ENCODE results near the gene PFDN1.
"Not testable (repeated sequence)": the region's sequence is repeated elsewhere in the genome, so short reads cannot be mapped to it uniquely, and the experiment has no call there.

Gene PFDN1

DNA sequence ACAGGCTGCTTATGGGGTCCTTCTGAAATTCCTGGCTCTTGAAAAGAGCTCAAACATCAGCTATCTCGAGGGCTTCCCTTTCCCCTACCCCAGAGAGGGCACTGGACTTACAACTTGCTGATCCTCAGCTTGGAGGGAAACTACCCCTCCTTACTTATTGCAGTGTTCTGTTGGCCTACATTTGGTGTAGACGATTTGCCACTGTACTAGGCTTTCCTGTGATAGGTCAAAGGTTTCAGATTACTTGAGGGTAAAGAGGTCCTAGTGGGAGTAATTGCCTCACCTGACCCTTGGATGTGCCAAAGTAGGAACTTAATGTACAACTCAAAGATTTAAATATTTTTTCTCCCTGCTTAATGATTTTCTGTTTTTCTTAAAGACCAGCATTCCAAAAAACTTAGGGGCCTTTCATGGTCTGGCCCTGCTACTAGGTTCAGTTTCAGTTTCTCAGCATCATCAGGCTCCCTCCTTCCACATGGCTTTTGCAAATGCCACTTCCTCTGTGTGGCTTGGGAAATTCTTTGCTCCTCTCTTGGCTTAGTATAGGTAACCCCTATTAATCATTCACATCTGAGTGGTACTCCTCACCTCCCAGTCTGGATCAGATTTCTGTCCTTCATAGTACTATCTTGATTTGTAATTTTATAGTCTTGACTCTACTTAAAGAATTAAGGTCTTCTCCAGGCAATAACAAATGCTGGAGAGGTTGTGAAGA is 95.5 kb downstream of the PFDN1 start:
- no peak for DNase-seq

DNA sequence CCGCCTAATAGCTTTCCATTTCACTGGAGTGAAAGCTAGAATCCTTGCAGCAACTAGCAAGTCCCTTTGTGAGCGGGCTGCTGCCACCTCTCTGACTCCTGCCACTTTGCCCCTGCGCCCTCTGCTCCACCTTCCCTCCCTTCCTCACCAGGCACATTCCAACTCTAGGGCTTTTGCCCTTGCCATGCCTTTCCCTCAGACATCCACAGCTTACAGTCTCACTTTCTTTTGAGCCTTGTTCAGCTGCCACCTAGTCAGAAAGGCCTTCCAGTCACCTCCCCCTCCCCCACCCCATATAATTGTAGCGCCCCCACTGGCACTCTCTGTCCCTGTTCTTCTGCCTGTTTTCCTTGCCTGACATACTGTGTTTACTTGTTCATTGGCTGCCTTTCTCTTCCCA is 96.9 kb downstream of the PFDN1 start:
- no peak for DNase-seq

DNA sequence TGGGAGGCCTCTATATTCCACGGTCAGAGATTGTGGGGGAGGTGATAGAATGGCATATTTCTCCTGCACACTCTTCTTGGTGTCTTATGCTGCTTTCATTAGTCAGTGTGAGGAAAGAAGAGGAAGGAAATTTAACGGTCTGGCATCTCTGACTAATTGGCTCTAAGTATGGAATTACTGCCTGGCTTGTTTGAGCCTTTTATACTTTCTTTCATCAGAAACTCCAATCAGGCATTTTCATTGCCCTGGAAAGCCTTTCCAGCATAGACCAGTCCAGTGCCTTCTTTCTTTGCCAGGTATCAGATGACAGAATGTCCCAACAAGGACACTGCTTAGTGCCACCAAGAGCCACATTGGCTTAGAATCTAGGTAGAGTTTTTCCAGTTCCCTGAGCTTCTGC is 97.7 kb downstream of the PFDN1 start:
- DNase-seq: no peak

DNA sequence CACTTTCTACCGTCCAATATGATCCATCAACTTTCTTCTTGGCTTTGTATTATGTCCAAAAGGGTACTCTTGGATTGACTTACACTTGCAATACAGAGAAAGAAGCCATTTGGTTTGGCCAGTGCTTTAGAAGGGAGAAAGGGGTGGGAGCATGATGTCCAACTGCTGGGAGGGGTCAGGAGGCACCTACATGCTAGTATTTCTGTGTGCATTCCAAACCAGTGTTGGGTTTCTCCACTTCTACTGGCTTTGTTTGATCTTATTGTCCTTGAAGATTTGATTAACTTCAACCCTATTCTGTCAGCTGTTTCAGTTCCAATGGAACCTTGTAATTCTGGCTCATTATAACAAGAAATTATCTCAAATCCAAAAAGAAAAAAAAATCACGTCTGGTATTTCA is 100.3 kb downstream of the PFDN1 start:
- DNase-seq: no peak

DNA sequence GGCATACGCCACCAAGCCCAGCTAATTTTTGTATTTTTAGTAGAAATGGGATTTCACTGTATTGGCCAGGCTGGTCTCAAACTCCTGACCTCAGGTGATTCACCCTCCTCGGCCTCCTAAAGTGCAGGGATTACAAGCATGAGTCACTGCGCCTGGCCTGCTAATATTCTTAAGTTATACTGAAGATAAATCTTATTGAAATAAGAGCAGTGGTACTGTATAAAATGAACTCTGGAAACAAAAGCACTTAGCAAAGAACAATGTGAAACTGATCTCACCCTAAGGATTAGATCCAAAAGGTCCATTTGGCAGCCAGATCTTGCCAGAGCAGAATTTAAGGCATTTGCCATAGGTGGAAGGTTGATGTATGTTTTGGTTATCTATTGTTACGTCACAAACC is 100.8 kb downstream of the PFDN1 start:
- DNase-seq: no peak

DNA sequence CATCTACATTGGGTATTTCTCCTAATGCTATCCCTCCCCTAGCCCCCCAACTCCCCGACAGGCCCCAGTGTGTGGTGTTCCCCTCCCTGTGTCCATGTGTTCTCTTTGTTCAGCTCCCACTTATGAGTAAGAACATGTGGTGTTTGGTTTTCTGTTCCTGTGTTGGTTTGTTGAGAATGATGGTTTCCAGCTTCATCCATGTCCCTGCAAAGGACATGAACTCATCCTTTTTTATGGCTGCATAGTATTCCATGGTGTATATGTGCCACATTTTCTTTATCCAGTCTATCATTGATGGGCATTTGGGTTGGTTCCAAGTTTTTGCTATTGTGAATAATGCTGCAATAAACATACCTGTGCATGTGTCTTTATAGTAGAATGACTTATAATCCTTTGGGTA is 104.0 kb downstream of the PFDN1 start:
- DNase-seq: not testable (repeated sequence)

DNA sequence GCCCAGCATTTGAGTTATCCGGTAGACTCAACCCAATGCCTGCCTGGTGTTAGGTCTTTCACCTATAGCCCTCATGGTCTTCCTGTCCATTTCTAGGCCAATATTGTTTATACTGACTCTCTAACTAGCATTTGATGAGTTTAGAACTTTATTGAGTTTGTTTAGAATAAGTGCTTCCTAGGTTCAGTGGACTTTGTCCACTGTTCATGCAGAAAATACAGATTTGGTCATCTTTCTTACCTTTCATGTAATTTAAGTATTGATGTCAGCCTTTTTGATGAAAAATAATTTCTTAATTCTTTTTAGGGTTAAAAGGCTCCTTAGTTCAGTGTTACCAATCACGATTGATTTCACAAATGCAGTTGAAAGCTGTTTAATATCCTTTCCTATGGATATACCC is 105.9 kb downstream of the PFDN1 start:
- DNase-seq: no peak

DNA sequence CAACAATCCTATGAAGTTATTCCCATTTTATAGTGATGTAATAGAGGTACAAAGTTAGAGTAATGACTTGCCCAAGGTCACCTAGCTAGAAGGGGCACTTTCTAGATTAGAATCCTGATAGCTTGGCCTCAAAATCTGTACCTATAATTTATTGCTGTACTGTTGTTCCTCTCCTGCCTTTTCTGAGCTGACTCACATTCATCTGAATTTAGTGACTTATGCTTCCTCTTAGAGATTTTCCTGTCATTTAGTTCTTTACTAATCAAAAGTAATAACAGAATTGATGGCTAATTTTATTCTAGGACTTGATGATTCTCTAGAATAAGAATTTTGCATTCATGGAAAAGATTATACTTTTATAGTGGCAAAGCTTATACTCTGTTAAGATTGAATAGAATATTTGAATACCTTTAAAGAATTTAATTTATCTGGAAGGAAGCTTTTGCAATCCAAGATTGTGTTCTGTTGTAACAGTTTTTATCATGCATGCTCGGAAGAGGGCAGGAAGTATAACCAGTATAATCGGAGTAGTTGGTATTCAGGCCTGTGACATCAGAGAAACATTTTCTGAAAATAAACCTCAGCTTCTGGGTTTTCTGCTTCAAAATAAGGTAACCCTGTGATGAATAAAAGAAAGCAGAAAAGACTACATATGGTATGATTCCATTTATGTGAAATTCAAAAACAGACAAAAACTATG is 106.6 kb downstream of the PFDN1 start:
- no peak for DNase-seq
